ENCODE measurements around the gene LPCAT3. TPM values are rescaled to one million over a fixed set of nuclear protein-coding genes. Genes with fewer than 3 reads are reported as not detected.
A peak's percentile ranks its signal among the peaks of the same experiment; 100 is the strongest.

Gene LPCAT3
- total and polyA plus RNA-seq, 2 of the 4 experiments (the other 2 are of a cell fraction): 7.0 to 18.6 TPM

- peak; percentile 75 for TF ChIP-seq RAD21 (IDR thresholded peaks at IDR 0.05; ENCODE audit: low read length)
- no peak for TF ChIP-seq MAZ (IDR thresholded peaks at IDR 0.05; ENCODE audit: borderline replicate concordance, low read depth, low read length)
These were observed 73.7 kb downstream of the LPCAT3 start (continued) for GRCh38 chr12:6944381-6945186.

GRCh38 chr12:6943722-6944380, 74.4 kb downstream of the LPCAT3 start, which contains the start of the genes C12orf57 and RNU7-1:
Gene C12orf57 (plus strand): TSS chr12:6944022. CDS start chr12:6944122, 100 bp downstream.
Gene RNU7-1 (plus strand): TSS chr12:6943816.
- peak; percentile 60 for ATAC-seq (ENCODE audit: low read depth)
- no peak for TF ChIP-seq RFX5 (IDR thresholded peaks at IDR 0.05; ENCODE audit: low read depth, low read length)
- TF ChIP-seq CEBPB (IDR thresholded peaks at IDR 0.05; ENCODE audit: low read depth, low read length): no peak
- no peak for TF ChIP-seq USF2 (IDR thresholded peaks at IDR 0.05; ENCODE audit: low read depth, low read length)
- peak; percentile 99 for TF ChIP-seq POLR2A (IDR thresholded peaks at IDR 0.05; ENCODE audit: low read depth, low read length)
- no peak for TF ChIP-seq RAD21 (IDR thresholded peaks at IDR 0.05; ENCODE audit: low read length)
- no peak for TF ChIP-seq BHLHE40 (IDR thresholded peaks at IDR 0.05; ENCODE audit: low read depth, low read length)
- TF ChIP-seq MXI1 (IDR thresholded peaks at IDR 0.05; ENCODE audit: borderline replicate concordance, low read depth, low read length): no peak
- peak; percentile 1; the same call in 1 of the 2 replicates for TF ChIP-seq MAFK (IDR thresholded peaks at IDR 0.05; ENCODE audit: low read depth, low read length)
- no peak for TF ChIP-seq CTCF (conservative IDR thresholded peaks at IDR 0.05; ENCODE audit: low read depth, low read length)
- TF ChIP-seq NFE2L2 (IDR thresholded peaks at IDR 0.05; ENCODE audit: low read depth, low read length): 0 out of 2 replicates have a peak, but pooled peaks have one; percentile 11

More at GRCh38 chr12:6943722-6944380, 74.4 kb downstream of the LPCAT3 start, which contains the start of the genes C12orf57 and RNU7-1:
- H3K18ac ChIP-seq (ENCODE audit: low read depth, low read length): peak within 1 kb of the TSS; percentile 77
- intact Hi-C loops (cut with micrococcal nuclease) (loop anchor here (1.0 to 2.0 kb wide), 4 partner anchors 21 to 169 kb away; partner anchors contain the start of gene C1R), in situ Hi-C loops (cut with MboI; ENCODE audit: low sequenced_read_pairs) (loop anchor here (10.0 kb wide), 1 partner anchor 171 kb away; no protein-coding TSS in a partner anchor), dilution Hi-C loops (cut with HindIII; ENCODE audit: low sequenced_read_pairs, unreplicated experiment) (no loop called here)
- peak within 1 kb of the TSS; percentile 85 for H4K5ac ChIP-seq (ENCODE audit: low read depth, low read length)
- H2BK5ac ChIP-seq (ENCODE audit: low read depth, low read length, poor library complexity, severe bottlenecking): peak within 1 kb of the TSS; percentile 91
- peak within 1 kb of the TSS; percentile 93 for H4K91ac ChIP-seq (ENCODE audit: insufficient read depth, low read depth, low read length)
- H3K36me3 ChIP-seq (ENCODE audit: control insufficient read depth, insufficient read depth, low read length): peaks cover 32% of the 10 kb centered on the region
- no peak within 1 kb of the TSS; the same call in 2 of the 3 replicates for H2BK15ac ChIP-seq (ENCODE audit: low read depth, low read length)
- 0% methylated on average over 17 of the region's 31 CpGs; no CpG with 5 or more reads in 1 of the 2 experiments for WGBS, 2 experiments (ENCODE audit: extremely low coverage in 2 of 2, insufficient read length in 1 of 2)
- BruUV-seq (replicated peaks): TSS peak; percentile 63
- 0 out of 2 replicates have a peak, but pooled peaks cover 2% of the 10 kb centered on the region for H3K9me1 ChIP-seq (ENCODE audit: insufficient read depth, low read length)
- peak within 1 kb of the TSS; percentile 28; the same call in 1 of the 2 replicates for H2BK20ac ChIP-seq (ENCODE audit: low read depth, low read length)
- peak within 1 kb of the TSS; percentile 94 for H2AK9ac ChIP-seq (replicated peaks; ENCODE audit: low read depth, low read length, poor library complexity)
- peak within 1 kb of the TSS; percentile 73 for H3K4me3 ChIP-seq (ENCODE audit: insufficient read depth, low read depth, low read length)
- peak within 1 kb of the TSS; percentile 95 for H2AK5ac ChIP-seq (ENCODE audit: low read depth, low read length)
- H3K4me2 ChIP-seq (ENCODE audit: low read depth, low read length): peak within 1 kb of the TSS; percentile 95
- peak within 1 kb of the TSS; percentile 83 for H3K23ac ChIP-seq (ENCODE audit: low read depth, low read length)
- no peaks in the 10 kb centered on the region for H3K27me3 ChIP-seq (ENCODE audit: control insufficient read depth, insufficient read depth, low read length)
- POLR2A ChIA-PET (ENCODE audit: unreplicated experiment): interaction anchor here (0.6 to 2.7 kb wide), 5 partner anchors 15 to 109 kb away, joined by 3 to 11 read pairs (median 3); no protein-coding TSS in a partner anchor
- peak within 1 kb of the TSS; percentile 93 for H3K4ac ChIP-seq (ENCODE audit: low read depth, low read length)
- H3K79me1 ChIP-seq (ENCODE audit: low read depth in 1 of 2, low read length in 2 of 2): peaks cover 17 to 37% of the 10 kb centered on the region in 2 experiments
- peaks cover 5% of the 10 kb centered on the region; the same call in 1 of the 2 replicates for H3K4me1 ChIP-seq (ENCODE audit: control insufficient read depth, insufficient read depth, low read length)
- peak within 1 kb of the TSS; percentile 97 for H2AFZ ChIP-seq (replicated peaks; ENCODE audit: low read length, poor library complexity)
- no peaks in the 10 kb centered on the region; the same call in 1 of the 2 replicates for H4K20me1 ChIP-seq (ENCODE audit: insufficient read depth, low read length)
- H4K8ac ChIP-seq (ENCODE audit: low read depth in 2 of 2, low read length in 2 of 2): peak within 1 kb of the TSS; percentile 35 to 85
- peak within 1 kb of the TSS; percentile 95 for H3K14ac ChIP-seq (replicated peaks; ENCODE audit: low read depth, low read length)
- CTCF ChIA-PET: interaction anchor here (0.9 to 1.4 kb wide), 4 partner anchors 18 to 166 kb away, joined by 3 to 4 read pairs (median 3); no protein-coding TSS in a partner anchor
- no peaks in the 10 kb centered on the region for H3K9me3 ChIP-seq (ENCODE audit: control insufficient read depth, insufficient read depth, low read length)
- H3K27ac ChIP-seq (ENCODE audit: insufficient read depth, low read length): peak within 1 kb of the TSS; percentile 90
- H3K9ac ChIP-seq (ENCODE audit: low read depth, low read length): peak within 1 kb of the TSS; percentile 81
- H3K56ac ChIP-seq (ENCODE audit: extremely low read depth, insufficient read depth, low read length): peak within 1 kb of the TSS; percentile 74
- peak within 1 kb of the TSS; percentile 49 for H2BK120ac ChIP-seq (ENCODE audit: low read depth, low read length)
- DNase-seq: peak; percentile 89

Measured in IMR-90 (cell line).